Stimulated activated naive CD4-positive, alpha-beta T cell (primary cell): ENCODE results near the gene EHD4.

Source experiments
- DNase-seq, 6 experiments: peaks; one replicate each; lab custom pipeline; 2025; lab: John Stamatoyannopoulos, UW

Gene EHD4

GRCh38 chr15:41895957-41896356 lies 76.4 kb downstream of the EHD4 start:
- no peak for DNase-seq

DNA sequence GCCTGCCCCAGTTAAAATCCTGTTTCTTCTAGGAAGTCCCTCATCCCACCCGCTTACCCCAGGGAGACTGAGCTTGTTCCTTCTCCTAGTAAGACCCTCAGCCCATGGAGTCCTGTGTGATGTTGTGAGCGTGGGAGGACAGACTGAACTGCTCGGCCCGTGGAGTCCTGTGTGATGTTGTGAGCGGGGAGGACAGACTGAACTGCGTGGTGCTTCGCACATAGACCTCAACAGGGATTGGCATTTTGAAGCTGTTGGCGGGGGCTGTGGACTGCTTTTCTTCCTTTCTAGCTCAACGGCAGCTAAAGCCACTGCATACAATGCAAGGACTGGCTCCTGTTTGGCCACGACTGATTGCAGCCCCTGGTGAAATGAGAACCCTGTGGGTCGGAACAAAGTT lies 76.9 kb downstream of the EHD4 start:
- DNase-seq, result no peak

DNA sequence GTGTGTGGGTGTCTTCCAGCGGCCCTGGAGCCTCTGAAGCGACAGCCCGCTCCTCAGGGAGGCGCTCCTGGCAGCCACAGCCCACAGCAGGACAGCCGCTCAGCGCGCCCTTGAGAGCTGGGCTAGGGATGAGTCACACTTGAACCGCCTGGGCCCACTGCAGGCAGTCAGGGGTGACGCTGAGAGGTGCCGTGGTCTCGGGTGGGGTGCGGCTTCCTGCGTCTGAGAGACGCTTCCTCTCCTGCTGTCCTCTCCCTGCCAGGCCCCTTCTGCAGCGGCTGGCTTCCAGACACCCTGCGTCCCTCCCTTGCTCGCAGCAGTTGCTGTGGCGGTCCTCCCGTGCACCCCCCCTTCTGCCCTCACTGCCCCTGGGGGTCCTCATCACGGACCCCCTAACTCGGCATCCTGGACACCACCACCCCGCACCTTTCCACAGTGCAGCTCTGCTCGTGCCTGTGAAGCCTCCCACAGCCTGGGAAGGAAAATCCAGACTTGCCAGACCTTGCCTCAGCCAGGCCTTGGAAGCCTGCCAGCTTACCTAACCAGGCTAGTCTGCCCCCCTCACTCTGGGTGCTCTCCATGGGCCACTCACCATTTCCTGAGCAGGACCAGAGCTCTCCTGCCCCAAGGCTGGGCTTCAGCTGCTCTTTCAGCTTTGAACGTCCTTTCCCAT lies 77.4 kb downstream of the EHD4 start:
- DNase-seq, result peak; percentile 64 to 78 (median 76)

GRCh38 chr15:41894251-41894790 lies 78.0 kb downstream of the EHD4 start:
- no peak for DNase-seq

GRCh38 chr15:41893422-41894250 lies 78.7 kb downstream of the EHD4 start, which contains the start of gene SPTBN5:
TSS of gene SPTBN5 (minus strand) at chr15:41894053. CDS start at chr15:41893497, 556 bp downstream.
- no peak for DNase-seq

- DNase-seq, result peak in 4 of 6 experiments; percentile 11 to 41 (median 34)
Observed at GRCh38 chr15:41892621-41893421, 79.5 kb downstream of the EHD4 start.

GRCh38 chr15:41891946-41892345 lies 80.4 kb downstream of the EHD4 start:
- DNase-seq, result no peak

DNA sequence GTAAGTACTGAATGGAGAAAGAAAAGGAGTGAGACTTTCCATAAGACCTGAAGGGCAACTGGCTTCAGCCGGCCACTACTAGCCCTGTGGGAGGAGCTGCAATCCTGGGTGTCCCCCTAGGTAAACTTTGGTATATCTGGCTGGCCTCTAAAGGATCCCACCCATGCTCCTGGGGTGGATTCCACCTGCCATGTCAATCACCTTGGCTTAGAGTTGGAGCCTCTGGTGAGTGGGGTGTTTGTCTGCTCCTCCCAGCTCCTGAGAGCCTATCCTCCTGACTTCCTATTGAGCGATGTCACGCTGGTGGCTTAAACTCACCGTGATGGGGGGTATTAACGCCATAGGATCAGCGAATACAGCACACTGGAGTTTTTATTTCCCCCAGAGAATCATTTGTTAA lies 81.1 kb downstream of the EHD4 start:
- no peak for DNase-seq

- DNase-seq, result no peak
Observed at GRCh38 chr15:41890050-41890690, 82.2 kb downstream of the EHD4 start.

DNA sequence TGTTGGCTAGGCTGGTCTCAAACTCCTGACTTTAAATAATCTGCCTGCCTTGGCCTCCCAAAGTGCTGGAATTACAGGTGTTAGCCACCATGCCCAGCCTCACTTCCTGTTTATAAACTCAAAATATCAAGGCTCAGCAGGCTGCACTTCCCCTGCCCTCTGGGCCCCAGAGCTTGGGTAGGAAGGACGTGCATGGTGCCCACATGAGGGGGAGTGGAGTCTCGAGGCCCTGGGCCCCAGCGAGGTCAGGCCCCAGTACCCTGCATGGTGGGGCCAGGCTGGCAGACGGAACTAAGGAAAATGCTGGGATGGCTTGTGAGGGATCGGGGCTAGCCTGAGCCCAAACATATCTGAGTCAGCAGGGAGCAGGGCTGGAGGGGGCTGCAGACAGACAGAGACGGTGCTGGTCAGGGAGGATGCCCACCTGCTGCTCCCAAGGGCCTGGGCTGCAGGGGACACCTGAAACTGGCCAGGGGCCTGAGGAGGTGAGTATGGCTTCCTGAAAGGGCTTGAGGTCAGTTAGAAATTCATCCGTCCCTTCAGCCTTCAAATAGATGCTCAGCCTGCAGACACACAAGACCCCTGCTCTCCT lies 83.6 kb downstream of the EHD4 start:
- DNase-seq, result no peak

DNA sequence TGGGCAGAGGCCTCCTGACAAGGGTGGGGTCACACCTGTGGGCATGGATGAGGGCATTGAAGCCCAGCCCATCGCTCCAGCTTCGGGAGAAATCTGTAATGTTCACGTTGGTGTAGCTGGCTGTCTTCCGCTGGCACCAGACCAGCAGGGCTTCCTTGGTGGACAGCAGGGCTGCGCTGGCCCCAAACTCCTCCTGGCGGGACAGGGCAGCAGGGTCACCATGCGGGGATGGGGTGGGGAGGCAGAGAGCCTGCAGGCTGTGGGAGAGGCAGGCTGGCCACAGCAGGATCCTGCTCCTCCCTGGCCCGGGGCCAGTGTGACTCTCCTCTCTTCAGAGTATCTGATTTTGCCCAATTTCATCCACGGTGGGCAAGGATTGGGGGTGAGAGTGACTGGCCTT lies 84.5 kb downstream of the EHD4 start:
- DNase-seq, result no peak

DNA sequence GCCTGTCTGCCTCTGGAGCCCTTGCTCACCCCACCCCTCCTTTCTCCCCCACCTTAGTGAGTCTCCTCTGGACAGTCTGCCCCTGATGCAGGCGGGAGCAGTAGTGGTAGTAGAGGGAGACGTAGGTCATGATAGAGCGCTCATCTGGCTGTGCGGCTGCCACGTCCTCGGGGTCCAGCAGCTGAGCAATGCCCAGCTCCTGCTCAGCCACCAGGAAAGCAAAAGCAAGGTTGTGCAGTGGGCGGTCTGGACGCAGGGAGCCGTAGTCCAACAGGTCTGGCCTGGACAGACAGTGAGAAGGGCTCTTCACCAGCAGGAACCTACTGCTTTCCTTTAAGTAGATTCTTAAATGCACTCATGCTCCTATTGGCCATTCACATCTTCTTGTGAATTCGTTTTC lies 85.2 kb downstream of the EHD4 start:
- DNase-seq, result no peak

- DNase-seq, result no peak
Observed at GRCh38 chr15:41886741-41887140, 85.6 kb downstream of the EHD4 start.

DNA sequence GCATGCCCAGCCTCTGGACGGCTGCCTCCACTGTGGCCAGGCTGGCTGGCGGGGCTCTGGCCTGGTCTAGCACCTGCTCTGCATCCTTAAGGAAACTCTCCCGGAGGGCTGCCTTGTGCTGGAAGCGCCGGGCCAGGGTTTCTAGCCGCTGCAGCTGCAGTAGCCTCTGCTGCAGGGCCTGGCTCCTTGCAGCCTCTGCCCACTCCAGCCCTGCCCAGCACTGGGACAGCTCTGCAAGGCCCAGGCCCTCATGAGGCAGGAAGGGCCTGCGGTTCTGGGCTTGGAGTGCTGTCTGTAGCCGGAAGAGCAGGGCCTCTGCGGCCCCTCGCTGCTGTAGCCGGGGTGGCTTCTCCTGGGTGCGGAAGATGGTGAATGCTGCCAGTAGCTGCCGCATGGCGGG lies 86.5 kb downstream of the EHD4 start:
- DNase-seq, result no peak

DNA sequence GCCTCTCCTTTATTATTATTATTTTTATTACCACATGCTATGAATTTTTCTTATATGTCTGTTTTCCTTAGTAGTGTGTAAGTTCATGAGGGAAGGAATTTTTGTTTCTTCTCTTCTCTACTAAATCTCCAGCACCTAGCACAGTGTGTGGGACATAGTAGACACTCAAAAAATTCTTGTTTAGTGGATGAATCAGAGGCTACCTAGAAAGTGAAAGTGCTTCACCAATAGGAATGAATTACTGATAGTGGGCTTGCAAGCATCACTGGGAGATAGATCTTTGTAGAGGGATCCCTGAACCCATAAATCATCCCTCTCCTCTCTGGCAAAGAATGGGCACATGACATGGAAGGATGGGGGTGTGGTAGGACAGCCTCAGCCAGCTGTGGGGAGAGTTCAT lies 87.0 kb downstream of the EHD4 start:
- DNase-seq, result no peak

GRCh38 chr15:41884458-41884857 lies 87.9 kb downstream of the EHD4 start:
- no peak for DNase-seq

DNA sequence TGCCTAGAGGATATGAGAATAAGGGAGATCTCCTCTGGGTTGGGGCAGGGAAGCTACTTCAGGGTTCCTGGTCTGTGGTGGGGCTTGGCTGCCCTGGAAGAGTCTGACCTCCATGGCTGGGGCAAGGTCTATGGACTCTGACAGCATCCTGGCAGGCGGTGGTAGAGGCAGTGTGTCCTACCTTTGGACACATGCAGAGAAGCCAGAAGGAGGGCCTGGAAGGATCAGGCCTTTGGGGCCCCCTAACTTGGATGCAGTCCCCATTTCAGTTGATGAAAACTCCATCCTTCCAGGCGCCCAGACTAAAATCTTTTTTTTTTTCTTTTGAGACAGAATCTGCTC lies 88.9 kb downstream of the EHD4 start:
- DNase-seq, result no peak

- DNase-seq, result no peak
Observed at GRCh38 chr15:41882689-41883483, 89.5 kb downstream of the EHD4 start.

DNA sequence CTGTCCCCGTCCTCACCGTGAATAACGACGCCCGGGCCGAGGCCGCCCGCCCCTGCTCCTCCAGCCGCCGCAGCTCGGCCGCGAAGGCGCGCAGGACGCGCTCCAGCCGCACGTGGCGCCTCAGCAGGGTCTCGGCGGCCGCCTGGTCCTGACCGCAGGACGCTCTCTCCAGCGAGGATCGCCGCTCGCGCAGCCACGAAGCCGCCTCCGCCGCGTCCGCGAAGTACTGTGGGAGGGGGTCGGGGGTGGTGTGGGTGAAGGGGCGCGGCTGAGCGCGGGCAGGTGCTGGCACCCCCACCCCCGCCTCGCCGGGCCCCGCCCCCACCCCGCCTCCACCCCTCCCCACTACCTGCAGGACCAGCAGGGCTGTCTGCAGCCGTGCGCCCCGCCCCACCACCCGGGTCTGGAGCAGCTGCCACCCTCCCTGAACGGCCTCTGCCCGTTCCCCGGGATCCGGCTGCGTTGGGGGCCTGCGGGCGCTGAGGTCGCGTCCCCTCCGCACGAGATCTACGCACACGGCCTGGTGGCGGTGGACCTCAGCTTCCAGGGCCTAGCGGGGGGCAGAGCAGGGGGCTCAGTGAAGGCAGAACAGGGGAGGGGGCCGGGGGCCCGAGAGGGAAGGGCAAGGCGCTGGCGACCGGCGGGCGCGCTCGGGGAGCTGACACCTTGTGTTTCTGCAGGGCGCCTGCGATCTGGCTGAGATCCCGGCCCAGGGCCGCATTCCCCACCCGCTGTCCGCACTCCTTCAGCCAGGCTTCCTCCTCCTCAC lies 90.3 kb downstream of the EHD4 start:
- no peak for DNase-seq

- no peak for DNase-seq
Observed at GRCh38 chr15:41881550-41881919, 90.8 kb downstream of the EHD4 start.
